HG03159 (cell line): Measurements from ENCODE around the gene TSPY8.
"Not testable (repeated sequence)": the region's sequence is repeated elsewhere in the genome, so short reads cannot be mapped to it uniquely, and the experiment has no call there.

ENCODE experiments used
- ATAC-seq: cut with Tn5 transposase; IDR thresholded peaks from one replicate; pipeline ENCODE4 v1.9.1; 2021; ENCODE audit warnings: mild to moderate bottlenecking, moderate library complexity; ENCODE audit not compliant: unreplicated experiment

The TSPY8 gene

GRCh38 chrY:9357497-9357896 lies at the start of gene TSPY8:
Gene TSPY8, plus strand, starts transcription at chrY:9357797. Its CDS starts 46 bp downstream, at chrY:9357843.
- not testable (repeated sequence) for ATAC-seq

- ATAC-seq = no peak
Observed at GRCh38 chrY:9320996-9321395, 36.6 kb upstream of the TSPY8 start.

- ATAC-seq = not testable (repeated sequence)
Observed at GRCh38 chrY:9337164-9337563, 20.4 kb upstream of the TSPY8 start, which contains the start of gene TSPY4. Gene TSPY4, plus strand, starts transcription at chrY:9337464. Its CDS starts 46 bp downstream, at chrY:9337510.

GRCh38 chrY:9396527-9396926 lies 38.9 kb downstream of the TSPY8 start:
- ATAC-seq = not testable (repeated sequence)

- not testable (repeated sequence) for ATAC-seq
Observed at GRCh38 chrY:9398121-9398520, 40.5 kb downstream of the TSPY8 start, which contains the start of gene TSPY3. Gene TSPY3, plus strand, starts transcription at chrY:9398421. Its CDS starts 46 bp downstream, at chrY:9398467.
